Activated CD8-positive, alpha-beta memory T cell treated with anti-CD3 and anti-CD28 coated beads, Interleukin-2, amount 50 U/mL, for 4 hours (primary cell): ENCODE data around the gene VSIG4.
"Not testable (repeated sequence)": the region's sequence is repeated elsewhere in the genome, so short reads cannot be mapped to it uniquely, and the experiment has no call there.

Experiments used
- DNase-seq: peaks from one replicate; pipeline ENCODE4 v3.0.0-alpha.2; 2020

Gene VSIG4

GRCh38 chrX:66007851-66008250 is 32.0 kb downstream of the VSIG4 start:
- no peak for DNase-seq

DNA sequence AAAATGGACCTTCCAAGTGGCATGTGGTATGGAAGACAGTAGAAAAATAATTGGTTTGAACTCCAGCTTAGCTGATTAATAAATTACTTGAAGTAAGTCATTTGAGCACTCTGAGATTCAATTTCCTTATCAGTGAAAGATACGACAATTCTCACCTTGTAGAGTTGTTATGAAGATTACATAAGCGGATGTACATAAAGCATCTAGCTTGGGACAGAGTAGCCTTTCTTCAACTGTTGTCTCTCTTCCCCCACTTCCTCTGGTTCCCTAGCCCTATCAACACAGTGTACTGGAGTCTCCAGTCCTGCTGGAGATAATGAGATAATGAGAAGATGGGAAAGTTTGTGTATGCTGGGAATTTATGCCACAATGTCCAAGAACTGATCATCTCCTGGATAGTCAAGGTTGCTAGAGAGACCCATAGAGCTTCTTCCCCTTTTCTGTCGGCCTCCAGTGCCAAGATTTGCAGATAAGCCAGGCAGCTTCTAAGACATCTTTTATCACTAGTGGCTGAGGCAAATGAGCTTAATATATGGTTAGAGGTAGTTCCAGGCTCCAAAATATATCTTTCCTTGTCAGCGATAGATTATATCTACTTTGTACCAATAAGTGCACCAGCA is 33.9 kb downstream of the VSIG4 start:
- DNase-seq, result no peak

GRCh38 chrX:66004928-66005829 is 34.7 kb downstream of the VSIG4 start:
- no peak for DNase-seq

GRCh38 chrX:66002824-66003680 is 36.8 kb downstream of the VSIG4 start:
- DNase-seq, result no peak

GRCh38 chrX:66001596-66001995 is 38.3 kb downstream of the VSIG4 start:
- no peak for DNase-seq

- no peak for DNase-seq
Observed at GRCh38 chrX:66000628-66001272, 39.1 kb downstream of the VSIG4 start.

- no peak for DNase-seq
Observed at GRCh38 chrX:66000178-66000577, 39.7 kb downstream of the VSIG4 start.

DNA sequence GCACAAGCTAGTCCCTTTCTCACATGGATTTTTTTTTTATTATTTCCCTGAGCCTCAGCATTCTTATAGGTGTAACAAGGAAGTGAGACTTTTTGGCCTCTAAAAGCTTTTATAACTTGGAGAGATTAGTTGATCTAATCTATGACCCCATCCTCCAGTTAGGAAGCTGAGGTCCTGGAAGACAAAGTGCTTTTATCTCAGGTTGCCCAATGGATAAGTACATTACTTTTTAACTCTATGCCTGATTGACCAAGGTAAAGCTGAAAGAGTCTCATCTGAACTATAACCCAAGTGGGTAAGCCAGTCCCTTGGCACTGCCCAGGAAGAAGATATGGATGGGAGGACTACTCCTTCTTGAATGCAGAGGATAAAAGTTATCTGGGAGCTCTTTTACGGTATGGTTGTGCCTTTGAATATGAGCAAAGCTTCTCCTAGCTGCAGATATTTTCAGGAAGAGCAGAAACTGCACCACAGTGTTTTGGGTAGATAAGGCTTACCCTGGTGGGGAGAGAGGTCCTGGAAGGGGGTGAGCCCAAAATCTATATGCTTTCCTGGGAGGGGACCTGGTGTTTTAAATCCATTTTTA is 40.2 kb downstream of the VSIG4 start:
- DNase-seq, result no peak

- DNase-seq, result no peak
Observed at GRCh38 chrX:65999029-65999562, 40.8 kb downstream of the VSIG4 start.

DNA sequence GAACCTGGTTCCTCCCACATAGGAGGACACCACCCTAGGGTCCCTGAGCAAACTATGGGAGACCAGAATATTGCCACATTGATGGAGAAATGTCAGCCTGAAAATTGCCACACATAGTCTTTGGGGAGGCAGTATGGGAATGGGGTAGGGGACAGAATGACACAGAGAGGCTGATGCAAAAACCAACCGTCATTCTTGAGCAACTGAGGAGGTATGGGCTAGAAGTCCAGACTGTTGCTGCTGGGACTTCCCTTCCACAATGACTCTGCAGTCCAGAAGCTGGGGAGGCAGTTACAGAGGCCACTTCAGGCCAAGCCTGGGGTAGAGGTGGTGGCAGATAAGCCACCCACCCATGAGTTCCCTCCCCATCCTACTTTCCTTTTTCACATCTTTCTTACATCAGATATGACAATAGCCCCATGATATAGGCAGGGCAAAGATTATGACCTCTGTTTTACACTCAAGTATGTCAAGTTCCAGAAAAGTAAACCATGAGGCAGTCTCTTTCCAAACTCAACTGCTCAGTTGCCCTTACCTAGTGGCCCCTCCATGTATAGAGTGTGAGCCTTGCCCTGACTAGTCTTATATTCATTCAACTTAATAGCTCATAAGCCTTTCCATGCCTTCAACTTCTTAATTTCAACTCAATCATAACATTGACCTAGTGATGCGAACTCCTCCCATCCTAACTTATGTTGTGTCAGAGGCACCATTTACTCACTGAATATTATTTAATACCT is 41.7 kb downstream of the VSIG4 start:
- no peak for DNase-seq

DNA sequence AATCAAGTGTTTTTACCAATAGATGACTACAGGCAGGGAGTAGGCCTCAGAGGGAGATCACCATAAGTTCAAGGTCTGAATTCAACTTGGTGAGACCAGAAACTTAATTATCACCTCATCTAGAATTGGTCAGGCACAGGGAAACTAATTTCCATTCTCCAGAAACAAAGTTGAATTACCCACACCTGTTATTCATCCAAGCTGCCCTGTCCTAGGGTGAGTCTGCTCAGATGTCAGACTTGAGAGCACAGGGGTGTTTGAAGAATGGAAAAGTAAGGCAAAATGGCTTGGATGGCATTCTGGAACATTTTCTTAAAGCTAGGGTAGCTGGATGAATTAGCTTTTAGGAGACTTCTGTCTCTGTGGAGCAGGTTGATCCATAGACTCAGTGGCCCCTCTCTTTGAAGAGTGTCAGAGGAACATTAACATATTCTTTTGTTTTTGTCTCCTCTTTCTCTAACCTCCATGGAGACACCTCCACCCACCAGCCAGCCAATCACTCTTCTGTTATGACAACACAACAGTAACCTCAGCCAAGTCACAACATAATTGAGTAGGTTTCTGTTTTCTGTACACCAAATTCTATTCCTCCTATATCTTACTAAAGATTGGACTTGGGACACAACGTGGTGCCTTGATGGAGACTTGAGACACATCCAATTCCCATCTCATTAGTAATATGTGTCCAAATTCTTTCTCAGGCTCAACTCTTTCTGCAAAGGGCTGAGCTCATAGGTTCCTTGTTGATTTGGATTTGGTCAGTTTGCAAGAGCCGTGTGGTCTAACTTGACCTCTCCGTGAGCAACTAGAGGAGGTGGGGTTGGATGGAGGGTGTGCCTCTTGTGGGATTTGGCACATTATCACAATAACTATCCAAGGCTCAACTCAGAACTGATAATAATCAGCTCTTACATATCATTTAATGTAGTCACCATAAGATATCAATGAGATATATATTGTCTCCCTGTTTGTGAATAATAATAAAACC is 45.1 kb downstream of the VSIG4 start:
- no peak for DNase-seq

GRCh38 chrX:65993915-65994460 is 45.9 kb downstream of the VSIG4 start:
- DNase-seq, result no peak

- no peak for DNase-seq
Observed at GRCh38 chrX:65993332-65993731, 46.5 kb downstream of the VSIG4 start.

DNA sequence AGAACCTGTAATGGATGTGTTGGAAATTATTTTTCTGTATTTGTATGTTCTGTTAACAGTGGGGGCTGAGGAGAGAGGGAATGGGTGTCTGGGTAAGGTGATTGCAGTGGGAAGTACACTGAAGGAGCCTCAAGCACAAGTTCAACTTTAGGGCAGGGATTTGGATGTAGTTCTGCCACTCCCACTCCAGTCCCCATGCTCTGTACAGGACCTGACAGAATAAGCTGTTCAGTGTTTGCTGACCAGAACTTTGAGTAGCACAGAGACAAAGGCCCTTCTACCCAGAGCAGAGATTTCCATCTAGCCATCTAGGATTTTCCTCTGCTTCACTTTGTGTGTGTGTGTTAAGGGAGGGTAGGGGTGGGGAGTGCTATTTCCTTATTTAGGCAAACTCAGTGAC is 49.2 kb downstream of the VSIG4 start:
- DNase-seq, result no peak

DNA sequence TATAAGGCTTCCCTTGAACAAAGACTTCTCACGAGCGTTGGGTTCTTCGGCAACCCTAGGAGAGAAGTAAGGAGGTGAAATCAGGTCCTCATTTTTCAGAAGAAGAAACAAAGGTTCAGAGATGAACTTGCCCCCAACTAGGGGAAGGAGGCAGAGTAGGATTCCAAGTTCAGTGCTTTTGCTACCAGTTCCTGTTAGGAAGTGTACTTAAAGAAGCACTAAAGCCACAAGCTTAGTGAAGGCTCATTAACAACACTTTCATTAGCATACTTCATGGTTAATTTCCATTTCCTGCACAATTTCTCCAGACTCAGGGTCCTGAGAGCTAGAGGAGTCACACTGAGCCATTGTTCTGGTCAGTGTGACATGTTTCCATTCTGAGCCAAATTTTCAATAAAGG is 52.1 kb downstream of the VSIG4 start:
- DNase-seq, result no peak

DNA sequence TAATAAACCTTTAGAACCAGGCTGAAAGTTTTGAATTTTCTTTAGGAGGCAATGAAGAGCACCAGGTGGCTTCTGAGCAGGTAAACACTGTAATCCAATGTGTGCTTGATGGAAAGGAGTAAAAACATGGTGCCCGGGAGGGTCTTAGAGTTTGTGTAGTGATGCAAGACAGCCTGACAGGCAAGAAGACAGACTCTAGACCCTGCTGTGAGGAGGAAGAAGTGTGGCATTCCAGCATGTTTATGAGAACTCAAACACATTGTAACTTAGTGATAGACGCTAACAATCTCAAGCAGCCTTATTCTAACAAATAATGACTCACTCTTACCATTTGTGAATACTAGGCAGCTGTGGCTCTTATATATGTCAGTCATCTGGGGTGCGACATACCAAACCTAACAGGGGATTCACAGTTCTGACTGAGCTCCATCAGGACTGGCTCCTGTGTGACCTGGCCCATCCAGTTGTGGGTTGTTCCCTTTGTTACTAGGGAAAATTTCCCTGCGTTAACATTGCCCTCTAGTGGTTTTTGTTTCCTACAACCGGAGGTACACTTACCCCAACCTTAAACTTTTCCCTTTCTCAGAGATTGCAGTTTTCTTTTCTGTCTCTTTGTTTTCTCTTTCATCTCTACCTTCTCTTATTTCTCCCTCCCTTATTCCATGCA is 53.8 kb downstream of the VSIG4 start:
- DNase-seq, result peak; percentile 52

DNA sequence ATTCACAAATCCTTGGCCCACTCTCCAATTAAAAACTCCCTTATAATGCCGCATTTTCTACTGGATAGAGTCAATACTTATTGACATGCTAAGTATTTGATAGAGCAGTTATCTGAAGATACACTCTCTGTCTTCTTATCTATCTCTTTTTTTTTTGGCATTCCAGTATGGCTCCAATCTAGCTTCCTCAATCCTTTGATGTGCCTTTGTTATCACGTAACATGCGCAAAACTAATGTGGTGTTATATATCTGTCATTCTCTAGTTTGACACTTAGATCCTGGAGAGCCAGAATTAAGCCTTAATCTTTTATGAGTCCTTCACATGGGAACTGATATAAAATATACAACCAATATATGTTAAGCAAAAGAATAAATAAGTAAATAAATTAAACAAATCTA is 54.7 kb downstream of the VSIG4 start:
- no peak for DNase-seq

GRCh38 chrX:65977161-65977560 is 62.7 kb downstream of the VSIG4 start:
- DNase-seq, result not testable (repeated sequence)

- DNase-seq, result no peak
Observed at GRCh38 chrX:65976161-65976560, 63.7 kb downstream of the VSIG4 start.
